H9 (cell line): ENCODE measurements around the gene ARAP1. TPM values are rescaled to one million over a fixed set of nuclear protein-coding genes. Genes with fewer than 3 reads are reported as not detected.

ENCODE experiments used
- DNase-seq: peaks from one replicate; pipeline ENCODE4 v3.0.0-alpha.2; 2017
- H2AFZ ChIP-seq: one replicate; pipeline ENCODE4 v1.6.1; 2013; ENCODE audit warnings: mild to moderate bottlenecking, low read length, control low read depth, moderate library complexity
- H2AK5ac ChIP-seq: 2 replicates; pipeline ENCODE4 v1.6.1; 2013; ENCODE audit warnings: low read length, control low read depth, mixed read lengths; ENCODE audit not compliant: insufficient read length
- H2BK120ac ChIP-seq: one replicate; pipeline ENCODE4 v1.6.1; 2013; ENCODE audit warnings: low read depth, mild to moderate bottlenecking, low read length, control low read depth, inconsistent platforms; ENCODE audit not compliant: poor library complexity, severe bottlenecking
- H2BK12ac ChIP-seq: 2 replicates; pipeline ENCODE4 v1.6.1; 2013; ENCODE audit warnings: low read length, control low read depth, mixed read lengths, low read depth; ENCODE audit not compliant: insufficient read length
- H2BK15ac ChIP-seq: 2 replicates; pipeline ENCODE4 v1.6.1; 2013; ENCODE audit warnings: low read depth, low read length, control low read depth
- H2BK20ac ChIP-seq: one replicate; pipeline ENCODE4 v1.6.1; 2013; ENCODE audit warnings: low read depth, mild to moderate bottlenecking, low read length, control low read depth, inconsistent platforms; ENCODE audit not compliant: poor library complexity, severe bottlenecking
- H2BK5ac ChIP-seq: 2 replicates; pipeline ENCODE4 v1.6.1; 2013; ENCODE audit warnings: low read length, control low read depth, mixed read lengths; ENCODE audit not compliant: insufficient read length
- H3K14ac ChIP-seq: 2 replicates; pipeline ENCODE4 v1.6.1; 2013; ENCODE audit warnings: low read length, control low read depth; ENCODE audit not compliant: insufficient read depth
- H3K18ac ChIP-seq: 2 replicates; pipeline ENCODE4 v1.6.1; 2013; ENCODE audit warnings: low read depth, mild to moderate bottlenecking, mixed read lengths, low read length, control low read depth; ENCODE audit not compliant: insufficient read length
- H3K23ac ChIP-seq: 2 replicates; pipeline ENCODE4 v1.6.1; 2013; ENCODE audit warnings: low read length, control low read depth, mixed read lengths, low read depth; ENCODE audit not compliant: insufficient read length
- H3K23me2 ChIP-seq: 2 replicates; pipeline ENCODE4 v1.6.1; 2013; ENCODE audit warnings: low read depth, mild to moderate bottlenecking, mixed read lengths, low read length, control low read depth; ENCODE audit not compliant: insufficient read length, poor library complexity, severe bottlenecking
- H3K27ac ChIP-seq: 2 replicates; pipeline ENCODE4 v1.5.1; 2013; ENCODE audit warnings: low read length, control low read depth, mixed read lengths, low read depth; ENCODE audit not compliant: insufficient read length
- H3K27me3 ChIP-seq: 2 replicates; pipeline ENCODE4 v1.6.1; 2013; ENCODE audit warnings: low read length, control low read depth, inconsistent platforms; ENCODE audit not compliant: insufficient read depth
- H3K4ac ChIP-seq: 2 replicates; pipeline ENCODE4 v1.6.1; 2013; ENCODE audit warnings: low read depth, mild to moderate bottlenecking, control low read depth, inconsistent platforms, low read length, moderate library complexity
- H3K4me1 ChIP-seq: 2 replicates; pipeline ENCODE4 v1.6.1; 2013; ENCODE audit warnings: low read length, control low read depth, inconsistent platforms; ENCODE audit not compliant: insufficient read depth
- H3K4me2 ChIP-seq: 2 replicates; pipeline ENCODE4 v1.6.1; 2013; ENCODE audit warnings: low read length, control low read depth, mixed read lengths; ENCODE audit not compliant: insufficient read length, insufficient read depth
- H3K56ac ChIP-seq: 2 replicates; pipeline ENCODE4 v1.6.1; 2013; ENCODE audit warnings: low read depth, mild to moderate bottlenecking, mixed read lengths, low read length, control low read depth; ENCODE audit not compliant: insufficient read length
- H3K79me1 ChIP-seq: 2 replicates; pipeline ENCODE4 v1.6.1; 2013; ENCODE audit warnings: low read depth, mild to moderate bottlenecking, moderate library complexity, low read length, control low read depth, inconsistent platforms; ENCODE audit not compliant: insufficient read depth, poor library complexity, severe bottlenecking
- H3K79me2 ChIP-seq: 2 replicates; pipeline ENCODE4 v1.6.1; 2013; ENCODE audit warnings: low read length, control low read depth, inconsistent platforms; ENCODE audit not compliant: insufficient read depth
- H3K9ac ChIP-seq: 2 replicates; pipeline ENCODE4 v1.6.1; 2013; ENCODE audit warnings: low read length, control low read depth, mixed read lengths; ENCODE audit not compliant: insufficient read length; ENCODE audit errors: extremely low read depth
- H3K9me3 ChIP-seq: one replicate; pipeline ENCODE4 v1.6.1; 2013; ENCODE audit warnings: low read depth, low read length, inconsistent platforms; ENCODE audit not compliant: control insufficient read depth
- H3T11ph ChIP-seq: one replicate; pipeline ENCODE4 v1.6.1; 2013; ENCODE audit warnings: mild to moderate bottlenecking, low read length, control low read depth, inconsistent platforms
- H4K20me1 ChIP-seq: one replicate; pipeline ENCODE4 v1.6.1; 2013; ENCODE audit not compliant: control insufficient read depth, insufficient read length, insufficient read depth
- H4K5ac ChIP-seq: 2 replicates; pipeline ENCODE4 v1.6.1; 2013; ENCODE audit warnings: low read depth, mild to moderate bottlenecking, mixed read lengths, low read length, control low read depth; ENCODE audit not compliant: insufficient read length
- H4K8ac ChIP-seq: replicated peaks from 2 replicates; pipeline ENCODE4 v1.6.1; 2013; ENCODE audit warnings: low read length, control low read depth, mixed read lengths, low read depth; ENCODE audit not compliant: insufficient read length
- H4K91ac ChIP-seq: 2 replicates; pipeline ENCODE4 v1.6.1; 2013; ENCODE audit warnings: low read depth, mild to moderate bottlenecking, moderate library complexity, mixed read lengths, low read length, control low read depth; ENCODE audit not compliant: insufficient read length
- H3K27ac Mint-ChIP-seq, 3 experiments: 2 replicates in 2 of 3; 3 replicates in 1 of 3; pipeline ENCODE4 v1.8.0; 2020 to 2021; ENCODE audit warnings: mixed read lengths in 3 of 3, mild to moderate bottlenecking in 1 of 3, moderate library complexity in 1 of 3
- H3K27me3 Mint-ChIP-seq: 2 replicates; pipeline ENCODE4 v1.8.0; 2021; ENCODE audit warnings: low read depth, mild to moderate bottlenecking, moderate library complexity, mixed read lengths
- H3K36me3 Mint-ChIP-seq, 3 experiments: 2 replicates in 2 of 3; 3 replicates in 1 of 3; pipeline ENCODE4 v1.8.0; 2020 to 2021; ENCODE audit warnings: low read depth in 3 of 3, mixed read lengths in 3 of 3; ENCODE audit not compliant: insufficient read depth in 1 of 3
- H3K4me1 Mint-ChIP-seq, 2 experiments: 2 replicates each; pipeline ENCODE4 v1.8.0; 2020; ENCODE audit warnings: mixed read lengths in 2 of 2
- H3K4me3 Mint-ChIP-seq, 2 experiments: 2 replicates in 1 of 2; 3 replicates in 1 of 2; pipeline ENCODE4 v1.8.0; 2020 to 2021; ENCODE audit warnings: mild to moderate bottlenecking in 2 of 2, mixed read lengths in 2 of 2, moderate library complexity in 1 of 2
- H3K9me3 Mint-ChIP-seq, 2 experiments: 2 replicates in 1 of 2; 3 replicates in 1 of 2; pipeline ENCODE4 v1.8.0; 2020; ENCODE audit warnings: mild to moderate bottlenecking in 2 of 2, mixed read lengths in 2 of 2, moderate library complexity in 1 of 2
- CTCF ChIP-seq: fragments of 200-600 bp; sonication (generic); conservative IDR thresholded peaks from 3 replicates; pipeline ENCODE4 v1.8.0; 2021; ENCODE audit warnings: antibody characterized with exemption, mild to moderate bottlenecking
- WGBS: extraction: QIAGEN DNeasy Blood & Tissue Kit; methylation state at CpG from one replicate; pipeline ENCODE4 v1.1.7; 2013; ENCODE audit warnings: missing lambda C conversion rate, low lambda C conversion rate, mixed read lengths; ENCODE audit not compliant: insufficient read length; ENCODE audit errors: extremely low coverage; 5-methylcytosine and 5-hydroxymethylcytosine counted together
- total RNA-seq: library from RNA; stranded (reverse); gene quantifications from 2 replicates; pipeline ENCODE4 v1.2.1, GENCODE V29; 2021

Gene ARAP1
- total RNA-seq, 1 experiment from 2014 or later = 59.4 TPM

DNA sequence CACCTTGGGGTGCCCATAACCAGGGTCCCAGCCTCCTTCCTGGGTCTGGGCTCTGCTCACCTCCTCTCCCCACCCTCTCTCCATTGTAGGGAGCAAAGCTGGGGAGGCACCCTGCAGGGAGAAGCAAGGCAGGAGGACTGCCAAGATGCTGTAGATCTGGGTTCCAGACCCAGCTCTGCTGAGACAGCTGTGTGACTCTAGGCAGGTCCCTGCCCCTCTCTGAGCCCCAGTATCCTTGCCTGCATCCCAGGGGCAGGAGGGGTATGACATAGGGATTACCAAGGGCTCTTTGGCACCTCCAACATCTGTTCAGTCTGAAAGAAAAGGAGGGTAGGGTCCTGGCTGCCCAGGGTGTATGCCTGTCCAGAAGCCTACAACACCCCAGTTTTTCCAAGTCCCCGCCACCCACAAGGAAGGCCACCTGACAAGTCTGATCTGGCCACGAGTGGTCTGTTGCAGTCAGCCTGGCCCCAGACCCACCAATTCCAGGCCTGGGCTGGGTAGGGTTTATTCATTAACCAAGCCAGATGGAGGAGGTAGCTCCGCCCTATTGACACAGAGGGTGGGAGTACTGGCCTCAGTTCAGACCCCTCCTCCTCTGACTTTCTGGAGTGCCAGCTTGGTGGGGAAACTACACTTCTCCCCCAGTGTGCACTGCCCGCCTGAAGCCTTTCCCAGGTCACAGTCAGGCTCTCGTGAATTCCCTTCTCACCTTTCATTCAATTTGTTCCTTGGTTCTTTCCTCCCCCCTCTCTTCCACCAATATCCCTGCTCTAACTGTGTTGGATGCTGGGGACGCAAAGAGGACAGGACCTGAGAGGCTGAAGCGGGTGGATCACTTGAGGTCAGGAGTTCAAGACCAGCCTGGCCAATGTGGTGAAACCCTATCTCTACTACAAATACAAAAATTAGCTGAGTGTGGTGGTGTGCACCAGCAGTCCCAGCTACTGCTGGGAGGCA, 26.6 kb upstream of the ARAP1 start:
- Histone ChIP-seq H3K56ac (no peak overlapping the region), H3T11ph (no peak overlapping the region), H4K5ac (no peak overlapping the region), H3K4me2 (no peak overlapping the region), H3K4me1 (peaks cover 4% of the 10 kb centered on the region; the same call in 1 of the 2 replicates), H2BK5ac (no peak overlapping the region), H3K4ac (no peak overlapping the region), H4K8ac (no peak overlapping the region), H3K9me3 (no peaks in the 10 kb centered on the region), H2BK15ac (no peak overlapping the region), H3K23me2 (peaks cover 7% of the 10 kb centered on the region), H3K79me2 (no peaks in the 10 kb centered on the region), H4K20me1 (no peaks in the 10 kb centered on the region), H2BK120ac (no peak overlapping the region), H3K27me3 (no peaks in the 10 kb centered on the region), H3K23ac (no peak overlapping the region), H3K9ac (no peak overlapping the region), H2AK5ac (no peak overlapping the region), H2BK12ac (no peak overlapping the region), H3K14ac (no peak overlapping the region), H3K79me1 (no peaks in the 10 kb centered on the region), H3K27ac (no peak overlapping the region), H3K18ac (no peak overlapping the region), H2AFZ (no peak overlapping the region), H4K91ac (no peak overlapping the region), H2BK20ac (no peak overlapping the region)
- H3K4me1 Mint-ChIP-seq = peaks cover 20 to 35% of the 10 kb centered on the region in 2 experiments
- WGBS = no CpG with 5 or more reads among the region's 7 CpGs
- no peak overlapping the region for H3K4me3 Mint-ChIP-seq
- H3K36me3 Mint-ChIP-seq = no peaks in the 10 kb centered on the region; a peak in 1 of 7 replicates
- no peak for DNase-seq
- TF ChIP-seq CTCF = no peak
- H3K27ac Mint-ChIP-seq = no peak overlapping the region
- no peaks in the 10 kb centered on the region for H3K9me3 Mint-ChIP-seq
- peaks cover 25% of the 10 kb centered on the region for H3K27me3 Mint-ChIP-seq
